Testis (tissue), 3 donors: ENCODE measurements around the gene LRRC45. TPM values are rescaled to one million over a fixed set of nuclear protein-coding genes. Genes with fewer than 3 reads are reported as not detected.

Experiments
- DNase-seq: peaks from one replicate; pipeline ENCODE4 v3.0.0-alpha.2; 2019
- H3K27ac ChIP-seq, 2 donors: fragments of 200-600 bp; sonication (generic); one replicate each; pipeline ENCODE4 v1.5.1; 2019
- H3K27me3 ChIP-seq: fragments of 200-600 bp; sonication (generic); one replicate; pipeline ENCODE4 v1.5.1; 2019
- H3K36me3 ChIP-seq: fragments of 200-600 bp; sonication (generic); one replicate; pipeline ENCODE4 v1.5.1; 2017; ENCODE audit warnings: low read depth; ENCODE audit errors: missing control alignments
- H3K4me1 ChIP-seq: fragments of 200-600 bp; sonication (generic); one replicate; pipeline ENCODE4 v1.5.1; 2019
- H3K4me3 ChIP-seq, 2 donors: fragments of 200-600 bp; sonication (generic); one replicate each; pipeline ENCODE4 v1.5.1; 2017 to 2019
- H3K9me3 ChIP-seq: fragments of 200-600 bp; sonication (generic); one replicate; pipeline ENCODE4 v1.5.1; 2017
- CTCF ChIP-seq, 3 experiments: fragments of 450-650 bp in 2 of 3; fragments of 200-600 bp in 1 of 3; sonication (generic) in 1 of 3; IDR thresholded peaks; one replicate each; pipeline ENCODE4 v1.5.1; 2016 to 2019; ENCODE audit warnings: antibody characterized with exemption in 3 of 3, mild to moderate bottlenecking in 2 of 3, moderate library complexity in 1 of 3
- POLR2A ChIP-seq: fragments of 450-650 bp; IDR thresholded peaks from one replicate; pipeline ENCODE4 v1.6.1; 2017; ENCODE audit warnings: antibody characterized with exemption, mild to moderate bottlenecking, moderate library complexity
- WGBS, 2 donors: methylation state at CpG; one replicate each; pipeline ENCODE4 v1.1.5; 2018; 5-methylcytosine and 5-hydroxymethylcytosine counted together
- intact Hi-C: fragments of 100-400 bp; cut with DNase I; formaldehyde crosslinking; loops from one replicate; pipeline ENCODE4 v1.15.1; 2023; ENCODE audit warnings: low total_unique reads
- polyA plus RNA-seq: library from polyadenylated mRNA; stranded (reverse); fragments of 350-450 nt; fragmentation: Illumina TruSeq; extraction: RNeasy Lipid Tissue Mini Kit (QIAGEN cat#74804); gene quantifications from one replicate; pipeline ENCODE4 v1.2.3, GENCODE V29; 2014; ENCODE audit warnings: low read depth, low replicate concordance; ENCODE audit not compliant: insufficient read depth
- total RNA-seq, 2 donors: library from RNA; depleted of rRNA; stranded (reverse); fragments of >200 nt; gene quantifications; one replicate each; pipeline ENCODE4 v1.2.3, GENCODE V29; 2016

LRRC45 gene
- total and polyA plus RNA-seq, 3 donors from 2014 or later: 5.7 to 12.8 (median 10.7) TPM

- intact Hi-C loops: no loop called here
- Histone ChIP-seq H3K4me1 (peaks cover 6% of the 10 kb centered on the region), H3K27ac (no peak overlapping the region), H3K9me3 (no peaks in the 10 kb centered on the region), H3K36me3 (no peaks in the 10 kb centered on the region), H3K4me3 (no peak overlapping the region), H3K27me3 (no peaks in the 10 kb centered on the region)
- WGBS, 2 donors: 92% methylated on average over 17 of the region's 19 CpGs; no CpG with 5 or more reads in 1 of the 2 donors
- no peak for DNase-seq
- TF ChIP-seq CTCF (IDR thresholded peaks at IDR 0.05): no peak
- TF ChIP-seq POLR2A: no peak
Observed at GRCh38 chr17:82011617-82012187, 11.4 kb upstream of the LRRC45 start.

GRCh38 chr17:82012261-82012639 lies 10.9 kb upstream of the LRRC45 start:
- Histone ChIP-seq H3K4me1 (peaks cover 6% of the 10 kb centered on the region), H3K9me3 (no peaks in the 10 kb centered on the region), H3K27me3 (no peaks in the 10 kb centered on the region), H3K36me3 (no peaks in the 10 kb centered on the region), H3K27ac (peak overlapping the region in 1 of 2 donors; percentile 43), H3K4me3 (no peak overlapping the region)
- 73 to 99% methylated on average over 10 to 20 of the region's 20 CpGs for WGBS, 2 donors
- no peak for TF ChIP-seq CTCF (IDR thresholded peaks at IDR 0.05)
- TF ChIP-seq POLR2A: no peak
- no peak for DNase-seq
- intact Hi-C loops: no loop called here

GRCh38 chr17:82012640-82013295 lies 10.3 kb upstream of the LRRC45 start:
- Histone ChIP-seq H3K4me3 (no peak overlapping the region), H3K36me3 (no peaks in the 10 kb centered on the region), H3K27ac (peak overlapping the region in 1 of 2 donors; percentile 43), H3K4me1 (peaks cover 6% of the 10 kb centered on the region), H3K27me3 (no peaks in the 10 kb centered on the region), H3K9me3 (no peaks in the 10 kb centered on the region)
- 67 to 81% methylated on average over 10 to 17 of the region's 19 CpGs for WGBS, 2 donors
- intact Hi-C loops: no loop called here
- TF ChIP-seq CTCF (IDR thresholded peaks at IDR 0.05) (no peak), POLR2A (no peak)
- no peak for DNase-seq

- Histone ChIP-seq H3K27ac (peak overlapping the region in 1 of 2 donors; percentile 43), H3K4me3 (no peak overlapping the region), H3K9me3 (no peaks in the 10 kb centered on the region), H3K27me3 (no peaks in the 10 kb centered on the region), H3K36me3 (no peaks in the 10 kb centered on the region), H3K4me1 (peaks cover 6% of the 10 kb centered on the region)
- no peak for DNase-seq
- 77 to 85% methylated on average over 13 to 16 of the region's 22 CpGs for WGBS, 2 donors
- no peak for TF ChIP-seq CTCF (IDR thresholded peaks at IDR 0.05)
- no peak for TF ChIP-seq POLR2A
- intact Hi-C loops: no loop called here
Observed at GRCh38 chr17:82013341-82013740, 9.8 kb upstream of the LRRC45 start.
